Breast epithelium (tissue), 4 donors: ENCODE measurements around the gene CRYGB. TPM values are rescaled to one million over a fixed set of nuclear protein-coding genes. Genes with fewer than 3 reads are reported as not detected.

Source experiments
- DNase-seq, 2 donors: peaks; one replicate each; pipeline ENCODE4 v3.0.0-alpha.2; 2019; ENCODE audit warnings: low spot score in 2 of 2
- H3K27ac ChIP-seq, 2 donors: fragments of 200-600 bp; sonication (generic) in 1 of 2; one replicate each; pipeline ENCODE4 v1.5.1; 2016 to 2019; ENCODE audit warnings: mild to moderate bottlenecking in 1 of 2
- H3K27me3 ChIP-seq, 2 donors: fragments of 200-600 bp; sonication (generic) in 1 of 2; one replicate each; pipeline versions ENCODE4 v1.5.1 to v1.6.0; 2017 to 2019; ENCODE audit warnings: control low read depth in 1 of 2, mild to moderate bottlenecking in 1 of 2
- H3K36me3 ChIP-seq: fragments of 200-600 bp; one replicate; pipeline ENCODE4 v1.5.1; 2019
- H3K4me1 ChIP-seq, 2 donors: fragments of 200-600 bp; sonication (generic); one replicate each; pipeline ENCODE4 v1.5.1; 2016 to 2019; ENCODE audit warnings: control low read depth in 1 of 2
- H3K4me3 ChIP-seq, 3 donors: fragments of 200-600 bp; sonication (generic); 1 replicate in 2 of 3; 2 replicates in 1 of 3; pipeline ENCODE4 v1.5.1; 2016 to 2019; ENCODE audit warnings: mild to moderate bottlenecking in 3 of 3, moderate library complexity in 2 of 3
- H3K9me3 ChIP-seq, 2 donors: fragments of 200-600 bp; sonication (generic) in 1 of 2; one replicate each; pipeline ENCODE4 v1.5.1; 2016 to 2019; ENCODE audit warnings: control low read depth in 1 of 2
- POLR2A ChIP-seq: fragments of 450-650 bp; IDR thresholded peaks from one replicate; pipeline ENCODE4 v1.6.1; 2016; ENCODE audit warnings: antibody characterized with exemption, mild to moderate bottlenecking, moderate library complexity
- POLR2AphosphoS5 ChIP-seq, 3 donors: sonication (generic); formaldehyde crosslinking; IDR thresholded peaks; one replicate each; pipeline ENCODE4 v1.6.1; 2017; ENCODE audit warnings: antibody characterized with exemption in 3 of 3
- intact Hi-C: fragments of 100-400 bp; cut with DNase I; formaldehyde crosslinking; loops from one replicate; pipeline ENCODE4 v1.15.1; 2023; ENCODE audit warnings: low total_unique reads
- total RNA-seq, 3 donors: library from RNA; depleted of rRNA; stranded (reverse); fragments of >200 nt; gene quantifications; one replicate each; pipeline ENCODE4 v1.1.0, GENCODE V29; 2016
- TF ChIP-seq, protein P1 (sequence below), 3 donors: fragments of 450-650 bp; IDR thresholded peaks; one replicate each; pipeline ENCODE4 v1.5.1; 2016 to 2017; ENCODE audit warnings: antibody characterized with exemption in 3 of 3, mild to moderate bottlenecking in 3 of 3, moderate library complexity in 3 of 3

CRYGB gene
- total RNA-seq, 3 donors from 2014 or later, result not detected

DNA sequence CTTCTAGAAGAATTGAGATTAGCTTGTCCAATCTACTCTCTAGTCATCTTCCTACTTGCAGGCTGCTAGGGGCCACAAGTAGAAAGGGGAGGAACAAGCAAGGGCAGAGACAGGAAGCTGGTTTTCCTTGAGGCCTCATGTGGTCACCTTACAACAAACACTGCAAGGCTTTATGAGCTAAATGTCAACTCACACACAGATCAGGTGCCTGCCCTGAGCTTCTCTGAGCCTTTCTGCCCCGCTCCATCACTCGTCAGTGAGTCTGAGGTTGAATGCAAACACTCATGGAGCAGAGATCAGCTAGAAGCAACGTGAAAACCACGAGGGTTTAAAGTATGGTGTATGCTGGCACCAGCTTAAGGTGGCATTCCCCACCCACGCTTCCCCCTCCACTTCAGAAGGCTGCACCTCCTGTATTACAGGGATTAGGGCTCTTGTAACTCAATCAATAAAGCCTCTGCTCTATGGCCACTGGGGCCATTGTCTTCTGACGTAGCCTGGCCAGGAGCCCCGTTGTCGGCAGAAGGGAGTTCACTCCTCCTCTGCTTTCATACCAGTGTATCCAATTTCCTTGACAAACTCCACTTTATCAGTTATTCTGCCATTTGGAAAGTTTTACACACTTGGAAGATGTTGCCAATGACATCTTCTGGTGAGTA is 10.9 kb downstream of the CRYGB start:
- Histone ChIP-seq H3K27me3 (no peaks in the 10 kb centered on the region), H3K27ac (no peak overlapping the region), H3K4me1 (no peaks in the 10 kb centered on the region), H3K9me3 (no peaks in the 10 kb centered on the region), H3K4me3 (no peak overlapping the region), H3K36me3 (no peaks in the 10 kb centered on the region)
- intact Hi-C loops, result no loop called here
- no peak for DNase-seq
- TF ChIP-seq, protein P1, sequence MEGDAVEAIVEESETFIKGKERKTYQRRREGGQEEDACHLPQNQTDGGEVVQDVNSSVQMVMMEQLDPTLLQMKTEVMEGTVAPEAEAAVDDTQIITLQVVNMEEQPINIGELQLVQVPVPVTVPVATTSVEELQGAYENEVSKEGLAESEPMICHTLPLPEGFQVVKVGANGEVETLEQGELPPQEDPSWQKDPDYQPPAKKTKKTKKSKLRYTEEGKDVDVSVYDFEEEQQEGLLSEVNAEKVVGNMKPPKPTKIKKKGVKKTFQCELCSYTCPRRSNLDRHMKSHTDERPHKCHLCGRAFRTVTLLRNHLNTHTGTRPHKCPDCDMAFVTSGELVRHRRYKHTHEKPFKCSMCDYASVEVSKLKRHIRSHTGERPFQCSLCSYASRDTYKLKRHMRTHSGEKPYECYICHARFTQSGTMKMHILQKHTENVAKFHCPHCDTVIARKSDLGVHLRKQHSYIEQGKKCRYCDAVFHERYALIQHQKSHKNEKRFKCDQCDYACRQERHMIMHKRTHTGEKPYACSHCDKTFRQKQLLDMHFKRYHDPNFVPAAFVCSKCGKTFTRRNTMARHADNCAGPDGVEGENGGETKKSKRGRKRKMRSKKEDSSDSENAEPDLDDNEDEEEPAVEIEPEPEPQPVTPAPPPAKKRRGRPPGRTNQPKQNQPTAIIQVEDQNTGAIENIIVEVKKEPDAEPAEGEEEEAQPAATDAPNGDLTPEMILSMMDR (IDR thresholded peaks at IDR 0.05), result no peak
- TF ChIP-seq POLR2AphosphoS5 (IDR thresholded peaks at IDR 0.05) (no peak), POLR2A (no peak)

DNA sequence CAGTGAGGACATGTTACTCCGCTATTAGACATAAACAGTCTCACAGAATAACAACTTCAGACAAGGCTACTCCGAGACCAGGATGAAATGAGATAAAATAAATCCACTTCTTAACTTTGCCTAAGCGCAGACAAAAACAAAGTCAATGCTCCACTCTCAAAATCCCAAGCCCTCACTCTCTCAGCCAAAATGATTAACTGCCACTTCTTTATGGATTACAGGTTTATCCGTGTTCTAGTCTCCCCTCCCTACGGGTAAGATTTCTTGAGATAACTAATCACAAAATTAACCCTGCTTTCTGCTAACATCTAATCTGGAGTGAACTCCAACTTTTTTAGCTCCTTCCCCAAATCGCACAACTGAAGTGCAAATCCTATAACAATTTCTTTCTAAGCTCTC is 15.2 kb downstream of the CRYGB start:
- intact Hi-C loops, result no loop called here
- no peak overlapping the region for H3K4me3 ChIP-seq
- DNase-seq, result no peak
- TF ChIP-seq POLR2A (no peak), POLR2AphosphoS5 (IDR thresholded peaks at IDR 0.05) (no peak)
- TF ChIP-seq, protein P1 (IDR thresholded peaks at IDR 0.05), result no peak
- no peaks in the 10 kb centered on the region for H3K4me1 ChIP-seq
- no peak overlapping the region for H3K27ac ChIP-seq
- no peaks in the 10 kb centered on the region for H3K36me3 ChIP-seq
- no peaks in the 10 kb centered on the region for H3K27me3 ChIP-seq
- H3K9me3 ChIP-seq, result no peaks in the 10 kb centered on the region

DNA sequence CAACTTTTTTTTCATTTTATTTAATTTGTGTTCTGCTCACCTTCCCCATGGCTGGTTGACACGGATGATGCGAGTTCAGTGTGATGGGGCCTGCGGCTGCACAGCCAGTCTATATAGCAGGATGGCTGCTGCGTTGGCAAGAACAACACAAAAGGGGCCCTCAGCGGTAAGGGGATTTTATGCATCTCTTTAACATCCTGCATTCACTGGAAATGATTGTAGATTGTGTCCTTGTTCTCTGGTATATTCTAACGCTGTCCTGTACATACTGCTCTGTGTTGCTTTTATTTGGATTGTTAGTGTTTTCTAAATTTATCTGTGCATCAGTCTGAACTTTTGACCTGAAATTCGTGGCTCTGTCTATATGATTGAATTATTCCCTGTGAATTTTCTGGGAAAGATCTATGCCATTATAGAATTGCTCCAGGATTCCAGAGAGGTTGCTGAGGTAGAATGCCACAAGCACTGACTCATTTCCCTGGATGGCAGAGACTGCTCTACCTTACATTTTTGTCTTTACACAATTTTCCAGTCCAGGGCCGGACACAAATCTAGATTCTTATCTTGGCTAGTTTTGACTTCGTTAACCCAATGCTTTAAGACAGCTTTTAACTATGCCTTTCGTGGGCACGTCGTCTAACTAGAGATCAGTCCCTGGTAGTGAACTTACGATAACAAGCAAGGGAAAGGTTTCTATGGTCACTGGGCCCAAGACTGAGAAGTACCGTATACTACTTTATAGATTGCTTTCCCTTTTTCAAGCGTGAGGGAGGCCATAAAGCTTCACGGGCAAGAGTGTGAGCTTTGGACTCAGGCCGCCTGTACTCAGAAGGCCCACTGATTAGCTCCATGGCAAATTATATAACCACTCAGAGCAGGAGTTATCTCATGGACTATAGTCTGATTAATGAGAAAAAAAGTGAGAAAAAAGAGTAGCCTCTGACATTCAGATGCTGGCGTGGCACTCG is 15.9 kb downstream of the CRYGB start, which contains the start of gene CRYGC:
TSS of gene CRYGC (minus strand) at position 85 of the 968 bp plus-strand sequence. CDS start at position 49, 36 bp downstream.
- no peak for DNase-seq
- no peaks in the 10 kb centered on the region for H3K27me3 ChIP-seq

DNA sequence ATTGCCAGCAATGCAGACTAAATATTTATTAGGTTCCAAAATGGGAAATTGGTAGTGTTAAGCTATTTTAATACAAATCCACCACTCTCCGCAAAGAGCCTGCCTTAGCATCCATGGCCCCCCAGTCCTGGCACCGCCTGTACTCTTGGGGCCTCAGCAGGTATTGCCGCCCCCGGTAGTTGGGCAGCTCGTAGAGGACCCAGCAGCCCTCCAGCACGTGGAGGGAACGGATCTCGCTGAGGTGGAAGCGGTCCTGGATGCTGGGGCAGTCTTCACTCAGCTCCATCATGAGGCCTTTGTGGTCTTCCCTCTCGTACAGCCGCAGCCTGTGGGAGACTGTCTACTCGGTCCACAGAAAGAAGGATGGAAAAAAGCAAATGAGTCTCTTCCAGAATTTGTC is 17.8 kb downstream of the CRYGB start:
- H3K9me3 ChIP-seq, result no peaks in the 10 kb centered on the region
- intact Hi-C loops, result no loop called here
- no peak overlapping the region for H3K27ac ChIP-seq
- TF ChIP-seq, protein P1 (IDR thresholded peaks at IDR 0.05), result no peak
- TF ChIP-seq POLR2A (no peak), POLR2AphosphoS5 (IDR thresholded peaks at IDR 0.05) (no peak)
- H3K4me3 ChIP-seq, result no peak overlapping the region
- H3K4me1 ChIP-seq, result no peaks in the 10 kb centered on the region
- no peaks in the 10 kb centered on the region for H3K36me3 ChIP-seq
- no peak for DNase-seq
- no peaks in the 10 kb centered on the region for H3K27me3 ChIP-seq

More for the DNA sequence above, 15.9 kb downstream of the CRYGB start, which contains the start of gene CRYGC:
- Histone ChIP-seq H3K27ac (no peak within 1 kb of the TSS), H3K4me1 (no peaks in the 10 kb centered on the region), H3K9me3 (no peaks in the 10 kb centered on the region), H3K36me3 (no peaks in the 10 kb centered on the region), H3K4me3 (no peak within 1 kb of the TSS)
- TF ChIP-seq POLR2A, result no peak
- TF ChIP-seq, protein P1 (IDR thresholded peaks at IDR 0.05), result no peak
- TF ChIP-seq POLR2AphosphoS5 (IDR thresholded peaks at IDR 0.05), result no peak
- intact Hi-C loops, result no loop called here

DNA sequence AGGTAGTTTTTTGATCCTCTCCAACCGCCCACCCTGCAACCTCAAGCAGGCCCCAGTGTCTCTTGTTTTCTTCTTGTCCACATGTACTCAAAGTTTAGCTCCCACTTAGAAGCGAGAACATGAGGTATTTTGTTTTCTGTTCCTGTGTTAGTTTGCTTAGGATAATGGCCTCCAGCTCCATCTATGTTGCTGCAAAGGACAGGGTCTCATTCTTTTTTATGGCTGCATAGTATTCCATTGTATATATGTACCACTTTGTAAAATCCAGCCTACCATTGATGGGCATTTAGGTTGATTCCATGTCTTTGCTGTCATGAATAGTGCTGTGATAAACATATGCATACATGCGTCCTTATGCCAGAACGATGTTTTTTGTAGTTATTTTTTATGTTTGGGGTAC is 18.9 kb downstream of the CRYGB start:
- H3K27ac ChIP-seq, result no peak overlapping the region
- no peaks in the 10 kb centered on the region for H3K27me3 ChIP-seq
- TF ChIP-seq, protein P1 (IDR thresholded peaks at IDR 0.05), result no peak
- TF ChIP-seq POLR2A (no peak), POLR2AphosphoS5 (IDR thresholded peaks at IDR 0.05) (no peak)
- H3K4me3 ChIP-seq, result no peak overlapping the region
- no peaks in the 10 kb centered on the region for H3K4me1 ChIP-seq
- intact Hi-C loops, result no loop called here
- no peak for DNase-seq
- H3K36me3 ChIP-seq, result no peaks in the 10 kb centered on the region
- no peaks in the 10 kb centered on the region for H3K9me3 ChIP-seq
